Omental fat pad (tissue), 4 donors: ENCODE data around the gene AXIN2. TPM values are rescaled to one million over a fixed set of nuclear protein-coding genes. Genes with fewer than 3 reads are reported as not detected.

ENCODE experiments used
- ATAC-seq: fragments of 150-250 bp; one replicate; pipeline ENCODE4 v1.9.1; 2016; ENCODE audit warnings: mild to moderate bottlenecking, moderate library complexity; ENCODE audit not compliant: low FRiP score
- DNase-seq: peaks from one replicate; pipeline ENCODE4 v3.0.0-alpha.2; 2019; ENCODE audit warnings: low spot score
- total RNA-seq, 4 donors: library from RNA; depleted of rRNA; stranded (reverse); fragments of >200 nt; gene quantifications; one replicate each; pipeline ENCODE4 v1.1.0, GENCODE V29; 2016
- TF ChIP-seq, protein P1 (sequence below), 3 donors: fragments of 450-650 bp; IDR thresholded peaks; one replicate each; pipeline ENCODE4 v1.5.1; 2016 to 2017; ENCODE audit warnings: antibody characterized with exemption in 3 of 3, mild to moderate bottlenecking in 3 of 3, moderate library complexity in 2 of 3

The AXIN2 gene
- total RNA-seq, 4 donors from 2014 or later, result 8.3 to 20.2 (median 11.2) TPM

DNA sequence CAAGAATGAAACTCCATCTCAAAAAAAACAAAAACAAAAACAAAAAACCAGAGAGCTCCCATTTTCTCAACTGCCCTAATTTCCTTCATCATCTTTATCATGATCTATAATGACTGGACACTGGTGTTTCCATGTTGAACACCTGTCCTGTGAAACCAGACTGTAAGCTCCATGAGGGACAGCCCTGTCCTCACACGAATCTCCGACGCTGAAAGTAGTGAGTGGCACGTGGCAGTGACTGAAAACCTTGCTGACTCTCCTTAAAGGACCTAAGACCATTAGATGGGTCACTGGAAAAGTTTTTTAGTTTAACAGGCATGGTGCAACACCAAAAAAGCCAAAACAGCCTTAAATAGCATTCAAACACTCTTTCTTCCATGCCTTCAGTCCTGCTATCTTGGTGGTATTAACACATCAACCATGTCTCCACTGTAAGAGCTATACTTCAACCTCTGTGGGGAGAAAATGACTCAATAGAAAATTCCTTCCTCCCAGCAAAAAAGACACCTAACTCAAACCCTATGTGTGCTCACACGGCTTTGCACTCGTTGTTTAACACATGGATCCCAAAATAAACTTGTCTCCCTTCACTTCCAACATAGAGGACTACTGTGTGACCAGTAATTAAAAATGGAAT lies 8.3 kb downstream of the AXIN2 start:
- DNase-seq (no peak), ATAC-seq (peak; percentile 43)
- TF ChIP-seq, protein P1, sequence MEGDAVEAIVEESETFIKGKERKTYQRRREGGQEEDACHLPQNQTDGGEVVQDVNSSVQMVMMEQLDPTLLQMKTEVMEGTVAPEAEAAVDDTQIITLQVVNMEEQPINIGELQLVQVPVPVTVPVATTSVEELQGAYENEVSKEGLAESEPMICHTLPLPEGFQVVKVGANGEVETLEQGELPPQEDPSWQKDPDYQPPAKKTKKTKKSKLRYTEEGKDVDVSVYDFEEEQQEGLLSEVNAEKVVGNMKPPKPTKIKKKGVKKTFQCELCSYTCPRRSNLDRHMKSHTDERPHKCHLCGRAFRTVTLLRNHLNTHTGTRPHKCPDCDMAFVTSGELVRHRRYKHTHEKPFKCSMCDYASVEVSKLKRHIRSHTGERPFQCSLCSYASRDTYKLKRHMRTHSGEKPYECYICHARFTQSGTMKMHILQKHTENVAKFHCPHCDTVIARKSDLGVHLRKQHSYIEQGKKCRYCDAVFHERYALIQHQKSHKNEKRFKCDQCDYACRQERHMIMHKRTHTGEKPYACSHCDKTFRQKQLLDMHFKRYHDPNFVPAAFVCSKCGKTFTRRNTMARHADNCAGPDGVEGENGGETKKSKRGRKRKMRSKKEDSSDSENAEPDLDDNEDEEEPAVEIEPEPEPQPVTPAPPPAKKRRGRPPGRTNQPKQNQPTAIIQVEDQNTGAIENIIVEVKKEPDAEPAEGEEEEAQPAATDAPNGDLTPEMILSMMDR (IDR thresholded peaks at IDR 0.05), result no peak

- DNase-seq (no peak), ATAC-seq (no peak)
- TF ChIP-seq, protein P1 (IDR thresholded peaks at IDR 0.05), result no peak
Measured at GRCh38 chr17:65552214-65552613, 9.2 kb downstream of the AXIN2 start.

- DNase-seq (no peak), ATAC-seq (no peak)
- TF ChIP-seq, protein P1 (IDR thresholded peaks at IDR 0.05), result no peak
Measured at GRCh38 chr17:65551267-65552040, 10.0 kb downstream of the AXIN2 start.

- no peak for DNase-seq
- ATAC-seq, result no peak
- TF ChIP-seq, protein P1 (IDR thresholded peaks at IDR 0.05), result no peak
Measured at GRCh38 chr17:65550758-65551157, 10.7 kb downstream of the AXIN2 start.

- ATAC-seq (no peak), DNase-seq (no peak)
- TF ChIP-seq, protein P1 (IDR thresholded peaks at IDR 0.05), result no peak
Measured at GRCh38 chr17:65550075-65550662, 11.3 kb downstream of the AXIN2 start.

DNA sequence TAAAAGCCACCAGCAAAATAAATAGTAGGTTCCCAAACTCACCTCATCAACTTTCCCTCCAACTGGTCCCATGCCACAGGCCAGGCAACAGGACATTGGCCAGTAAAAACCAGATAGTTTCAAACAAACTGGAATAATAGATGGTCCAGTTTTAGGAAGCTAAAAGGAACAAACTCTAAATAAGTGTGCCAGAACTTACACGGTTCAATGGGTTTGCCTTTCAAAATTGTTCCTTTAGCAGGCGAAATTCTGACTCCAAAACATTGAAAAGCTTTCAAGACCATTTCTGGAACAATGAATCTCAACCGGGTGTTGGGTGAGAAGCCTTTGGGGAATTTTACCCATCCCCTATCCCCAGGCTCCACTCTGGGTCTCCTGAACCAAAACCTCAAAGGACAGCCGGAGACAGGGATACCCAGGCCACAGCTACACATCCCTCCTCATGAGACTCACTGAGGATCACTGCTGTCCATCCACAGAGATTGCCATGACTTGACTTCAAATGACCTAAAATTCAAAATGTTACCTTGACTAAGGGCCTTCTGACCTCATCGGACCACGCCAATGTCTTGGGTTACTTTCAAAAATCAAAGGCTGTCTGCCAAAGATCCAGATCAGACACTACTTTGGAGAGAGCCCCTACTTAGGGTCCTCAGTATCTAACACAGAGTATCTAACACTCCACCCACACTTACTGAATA lies 13.0 kb downstream of the AXIN2 start:
- TF ChIP-seq, protein P1 (IDR thresholded peaks at IDR 0.05), result no peak
- DNase-seq (no peak), ATAC-seq (no peak)
